IPS-18c (cell line): ENCODE data around the gene NCDN.

ENCODE experiments used
- H3K4me3 ChIP-seq: 2 replicates; pipeline ENCODE4 v1.7.0; 2013; ENCODE audit warnings: low read depth, mild to moderate bottlenecking, low read length, moderate library complexity; ENCODE audit not compliant: insufficient read depth
- H3K9me3 ChIP-seq: one replicate; pipeline ENCODE4 v1.6.1; 2013; ENCODE audit warnings: mild to moderate bottlenecking, low read length, moderate library complexity; ENCODE audit not compliant: control insufficient read depth, insufficient read depth

The NCDN gene

GRCh38 chr1:35557611-35558373 lies at the start of gene NCDN:
Gene NCDN, plus strand, starts transcription at chr1:35557799. Its CDS starts 392 bp downstream, at chr1:35558191.
- Histone ChIP-seq H3K4me3 (peak within 1 kb of the TSS; percentile 97), H3K9me3 (no peaks in the 10 kb centered on the region)

GRCh38 chr1:35507947-35508346 lies 49.7 kb upstream of the NCDN start:
- H3K9me3 ChIP-seq: no peaks in the 10 kb centered on the region
- no peak overlapping the region for H3K4me3 ChIP-seq

GRCh38 chr1:35509558-35509957 lies 48.0 kb upstream of the NCDN start:
- no peak overlapping the region for H3K4me3 ChIP-seq
- no peaks in the 10 kb centered on the region for H3K9me3 ChIP-seq

- Histone ChIP-seq H3K9me3 (no peaks in the 10 kb centered on the region), H3K4me3 (no peak overlapping the region)
Observed at GRCh38 chr1:35511305-35511704, 46.3 kb upstream of the NCDN start.

- Histone ChIP-seq H3K4me3 (no peak overlapping the region), H3K9me3 (no peaks in the 10 kb centered on the region)
Observed at GRCh38 chr1:35518183-35518582, 39.4 kb upstream of the NCDN start.

GRCh38 chr1:35519432-35519831 lies 38.2 kb upstream of the NCDN start:
- no peaks in the 10 kb centered on the region for H3K9me3 ChIP-seq
- H3K4me3 ChIP-seq: no peak overlapping the region

GRCh38 chr1:35524106-35524505 lies 33.5 kb upstream of the NCDN start:
- Histone ChIP-seq H3K9me3 (no peaks in the 10 kb centered on the region), H3K4me3 (no peak overlapping the region)

GRCh38 chr1:35530168-35530567 lies 27.4 kb upstream of the NCDN start:
- Histone ChIP-seq H3K4me3 (no peak overlapping the region), H3K9me3 (peaks cover 2% of the 10 kb centered on the region)

- H3K4me3 ChIP-seq: no peak overlapping the region; the same call in 1 of the 2 replicates
- H3K9me3 ChIP-seq: peaks cover 2% of the 10 kb centered on the region
Observed at GRCh38 chr1:35530946-35531345, 26.7 kb upstream of the NCDN start.

GRCh38 chr1:35531368-35531767 lies 26.2 kb upstream of the NCDN start:
- Histone ChIP-seq H3K4me3 (no peak overlapping the region), H3K9me3 (peaks cover 2% of the 10 kb centered on the region)

GRCh38 chr1:35532497-35533223 lies 24.9 kb upstream of the NCDN start:
- peaks cover 2% of the 10 kb centered on the region for H3K9me3 ChIP-seq
- H3K4me3 ChIP-seq: no peak overlapping the region

GRCh38 chr1:35533586-35533985 lies 24.0 kb upstream of the NCDN start:
- peaks cover 2% of the 10 kb centered on the region for H3K9me3 ChIP-seq
- no peak overlapping the region; the same call in 1 of the 2 replicates for H3K4me3 ChIP-seq

- Histone ChIP-seq H3K4me3 (no peak overlapping the region), H3K9me3 (no peaks in the 10 kb centered on the region)
Observed at GRCh38 chr1:35535243-35535642, 22.4 kb upstream of the NCDN start.

- H3K9me3 ChIP-seq: no peaks in the 10 kb centered on the region
- H3K4me3 ChIP-seq: no peak overlapping the region
Observed at GRCh38 chr1:35536556-35537162, 20.9 kb upstream of the NCDN start.

- Histone ChIP-seq H3K4me3 (no peak overlapping the region), H3K9me3 (no peaks in the 10 kb centered on the region)
Observed at GRCh38 chr1:35537806-35538205, 19.8 kb upstream of the NCDN start.

- no peaks in the 10 kb centered on the region for H3K9me3 ChIP-seq
- no peak overlapping the region for H3K4me3 ChIP-seq
Observed at GRCh38 chr1:35539073-35539823, 18.4 kb upstream of the NCDN start.

GRCh38 chr1:35539824-35540261 lies 17.8 kb upstream of the NCDN start:
- no peaks in the 10 kb centered on the region for H3K9me3 ChIP-seq
- H3K4me3 ChIP-seq: no peak overlapping the region
